ENCODE measurements around the gene MBD3L2.

The MBD3L2 gene

DNA sequence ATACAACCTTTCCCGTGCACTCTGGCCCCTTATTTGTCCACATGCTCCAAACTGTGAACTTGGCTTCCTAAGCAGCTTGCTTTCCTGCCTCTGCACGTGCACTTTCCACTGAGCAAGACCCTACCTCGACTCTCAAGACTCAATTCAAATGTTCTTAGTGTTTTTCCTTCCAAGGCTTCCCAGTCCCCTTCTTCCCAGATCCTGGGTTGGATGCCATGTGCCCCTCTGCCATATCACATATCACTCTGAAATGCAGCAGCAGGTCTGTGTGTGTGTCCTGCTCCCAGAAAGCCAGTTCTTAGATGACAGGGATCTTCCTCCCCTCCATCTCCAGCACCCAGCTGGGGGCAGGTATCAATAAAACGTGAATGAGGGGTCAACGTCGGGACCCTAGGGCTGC, 23.4 kb downstream of the MBD3L2 start:
- no peak overlapping the region for H3K4me3 ChIP-seq (ENCODE audit: low read depth, low read length)
- TF ChIP-seq CTCF (IDR thresholded peaks at IDR 0.05; ENCODE audit: control insufficient read depth, extremely low read depth, insufficient read depth), result no peak
- DNase-seq (ENCODE audit: low read depth), result no peak

DNA sequence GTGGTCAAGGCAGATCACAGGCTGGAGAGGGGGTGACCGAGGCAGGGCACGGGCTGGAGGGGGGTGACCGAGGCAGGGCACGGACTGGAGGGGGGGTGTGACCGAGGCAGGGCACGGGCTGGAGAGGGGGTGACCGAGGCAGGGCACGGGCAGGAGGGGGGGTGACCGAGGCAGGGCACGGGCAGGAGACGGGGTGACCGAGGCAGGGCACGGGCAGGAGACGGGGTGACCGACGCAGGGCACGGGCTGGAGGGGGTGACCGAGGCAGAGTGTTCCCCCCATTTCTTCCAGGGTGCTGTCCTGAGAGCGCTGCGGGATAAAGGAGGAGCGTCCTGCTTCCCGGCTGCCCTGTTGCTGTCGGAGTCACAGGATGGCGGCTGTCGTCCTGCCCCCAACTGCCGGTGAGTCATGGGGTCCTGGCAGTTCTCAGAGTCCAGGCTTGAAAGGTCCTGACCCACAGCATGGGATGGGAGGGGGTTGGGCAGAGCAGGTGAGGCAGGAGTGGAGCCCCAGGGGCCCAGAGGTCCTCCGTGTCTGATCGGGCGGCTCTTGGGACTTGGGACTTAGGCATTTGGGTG, 25.7 kb downstream of the MBD3L2 start:
- no peak overlapping the region for H3K4me3 ChIP-seq (ENCODE audit: low read depth, low read length)
- TF ChIP-seq CTCF (IDR thresholded peaks at IDR 0.05; ENCODE audit: control insufficient read depth, extremely low read depth, insufficient read depth), result no peak
- no peak for DNase-seq (ENCODE audit: low read depth)

DNA sequence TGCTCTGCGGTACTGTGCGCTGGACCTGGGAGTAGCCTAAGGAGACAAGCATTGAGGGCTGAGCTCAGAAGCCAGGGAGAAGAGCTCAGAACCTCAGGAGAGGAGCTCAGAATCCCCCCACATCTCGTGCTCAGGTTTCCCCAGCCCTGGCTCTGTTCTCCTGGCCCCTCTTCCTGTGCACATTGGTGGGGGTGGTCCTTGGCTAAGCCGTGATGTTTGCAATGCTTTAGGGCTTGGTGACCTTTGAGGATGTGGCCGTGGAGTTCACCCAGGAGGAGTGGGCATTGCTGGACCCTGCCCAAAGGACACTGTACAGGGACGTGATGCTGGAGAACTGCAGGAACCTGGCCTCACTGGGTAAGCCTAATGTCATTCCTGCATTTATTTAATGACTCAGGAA, 27.0 kb downstream of the MBD3L2 start:
- H3K4me3 ChIP-seq (ENCODE audit: low read depth, low read length), result no peak overlapping the region
- no peak for DNase-seq (ENCODE audit: low read depth)

DNA sequence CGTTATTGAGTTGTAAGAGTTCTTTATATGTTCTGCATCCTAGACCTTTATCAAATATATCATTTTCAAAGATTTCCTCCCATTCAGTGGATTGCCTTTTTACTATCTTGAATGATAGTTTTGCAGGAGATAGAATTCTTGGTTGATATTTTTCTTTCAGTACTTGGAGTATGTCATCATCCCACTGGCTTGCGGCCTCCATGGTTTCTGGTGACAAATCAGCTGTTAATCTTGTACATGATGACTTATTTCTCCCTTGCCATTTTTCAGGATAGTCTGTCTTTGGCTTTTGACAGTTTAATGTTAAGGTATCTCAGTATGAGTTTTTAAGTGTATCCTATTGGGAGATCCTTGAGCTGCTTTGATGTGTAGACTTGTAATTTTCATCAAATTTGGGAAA, 28.9 kb downstream of the MBD3L2 start:
- no peak for TF ChIP-seq CTCF (IDR thresholded peaks at IDR 0.05; ENCODE audit: control insufficient read depth, extremely low read depth, insufficient read depth)
- H3K4me3 ChIP-seq (ENCODE audit: low read depth, low read length), result no peak overlapping the region
- DNase-seq (ENCODE audit: low read depth), result no peak

More for the DNA sequence above, 27.0 kb downstream of the MBD3L2 start:
- no peak for TF ChIP-seq CTCF (IDR thresholded peaks at IDR 0.05; ENCODE audit: control insufficient read depth, extremely low read depth, insufficient read depth)

DNA sequence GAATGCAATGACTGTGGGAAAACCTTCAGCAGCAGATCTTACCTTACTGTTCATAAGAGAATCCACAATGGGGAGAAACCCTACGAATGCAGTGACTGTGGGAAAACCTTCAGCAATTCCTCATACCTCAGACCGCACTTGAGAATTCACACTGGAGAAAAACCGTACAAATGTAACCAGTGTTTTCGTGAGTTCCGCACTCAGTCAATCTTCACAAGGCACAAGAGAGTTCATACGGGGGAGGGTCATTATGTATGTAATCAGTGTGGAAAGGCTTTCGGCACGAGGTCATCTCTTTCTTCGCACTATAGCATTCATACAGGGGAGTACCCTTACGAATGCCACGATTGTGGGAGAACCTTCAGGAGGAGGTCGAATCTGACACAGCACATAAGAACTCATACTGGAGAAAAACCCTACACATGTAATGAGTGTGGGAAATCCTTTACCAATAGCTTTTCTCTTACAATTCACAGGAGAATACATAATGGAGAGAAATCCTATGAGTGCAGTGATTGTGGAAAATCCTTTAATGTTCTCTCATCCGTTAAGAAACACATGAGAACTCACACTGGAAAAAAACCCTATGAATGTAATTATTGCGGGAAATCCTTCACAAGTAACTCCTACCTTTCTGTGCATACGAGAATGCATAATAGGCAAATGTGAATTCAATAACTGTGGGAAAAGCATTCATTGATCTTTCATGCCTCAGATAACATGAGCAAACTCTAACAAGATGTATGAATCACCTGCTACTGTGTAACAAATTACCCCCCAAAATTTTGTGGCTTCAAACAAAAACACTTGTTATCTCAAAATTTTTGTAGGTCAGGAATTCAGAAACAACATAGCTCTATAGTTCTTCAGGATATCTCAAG, 34.2 kb downstream of the MBD3L2 start:
- no peak for TF ChIP-seq CTCF (IDR thresholded peaks at IDR 0.05; ENCODE audit: control insufficient read depth, extremely low read depth, insufficient read depth)
- DNase-seq (ENCODE audit: low read depth), result no peak
- no peak overlapping the region for H3K4me3 ChIP-seq (ENCODE audit: low read depth, low read length)

DNA sequence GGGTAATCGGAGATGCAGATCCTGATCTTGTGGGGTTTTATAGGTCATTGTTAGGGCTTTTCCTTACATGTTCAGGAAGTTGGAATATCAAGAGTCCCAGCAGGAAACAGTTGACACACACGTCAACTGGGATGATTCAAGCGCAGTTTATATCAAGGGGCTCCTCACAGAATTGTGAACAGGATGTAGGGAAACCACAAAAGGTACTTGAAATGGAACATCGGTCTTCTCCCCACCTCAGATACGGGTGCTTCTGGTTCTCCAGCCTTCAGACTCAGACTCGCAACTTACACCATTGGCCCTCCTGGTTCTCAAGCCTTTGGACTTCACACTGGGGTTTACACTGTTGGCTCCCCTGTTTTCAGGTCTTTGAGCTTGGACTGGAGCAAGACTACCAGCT, 39.9 kb downstream of the MBD3L2 start:
- no peak for TF ChIP-seq CTCF (IDR thresholded peaks at IDR 0.05; ENCODE audit: control insufficient read depth, extremely low read depth, insufficient read depth)
- no peak overlapping the region for H3K4me3 ChIP-seq (ENCODE audit: low read depth, low read length)
- no peak for DNase-seq (ENCODE audit: low read depth)

All from LNCaP clone FGC (cell line).